NCI-H748 treated with DMSO at 0.1 percent for 48 hours (cell line): Measurements from ENCODE around the gene ULK4.

Source experiments
- DNase-seq: peaks from one replicate; lab custom pipeline; 2025; lab: John Stamatoyannopoulos, UW

ULK4 gene

DNA sequence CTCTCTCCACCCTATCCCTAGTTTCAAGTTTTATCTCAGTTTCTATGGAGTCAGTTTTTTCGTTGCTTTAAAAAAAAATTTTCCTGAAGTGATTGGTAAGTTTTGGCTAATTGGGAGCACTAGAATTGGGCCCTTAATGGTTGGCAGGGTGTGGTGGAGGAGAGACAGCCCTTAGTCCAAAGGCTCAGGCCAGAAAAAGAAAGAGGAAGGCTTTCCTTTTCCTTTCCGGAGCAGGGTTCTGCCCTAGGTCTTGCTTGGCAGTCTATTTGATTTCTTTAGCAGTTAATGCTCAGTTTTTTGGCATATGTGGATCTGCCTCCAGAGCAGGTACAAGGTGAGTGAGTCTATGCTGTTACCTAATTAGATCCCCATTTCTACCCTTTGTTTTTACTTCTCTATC is 739.9 kb downstream of the ULK4 start:
- DNase-seq, result no peak

- no peak for DNase-seq
Measured at GRCh38 chr3:41220906-41221677, 740.8 kb downstream of the ULK4 start.

- no peak for DNase-seq
Measured at GRCh38 chr3:41219424-41219823, 742.5 kb downstream of the ULK4 start.

- DNase-seq, result no peak
Measured at GRCh38 chr3:41216993-41217392, 744.9 kb downstream of the ULK4 start.

DNA sequence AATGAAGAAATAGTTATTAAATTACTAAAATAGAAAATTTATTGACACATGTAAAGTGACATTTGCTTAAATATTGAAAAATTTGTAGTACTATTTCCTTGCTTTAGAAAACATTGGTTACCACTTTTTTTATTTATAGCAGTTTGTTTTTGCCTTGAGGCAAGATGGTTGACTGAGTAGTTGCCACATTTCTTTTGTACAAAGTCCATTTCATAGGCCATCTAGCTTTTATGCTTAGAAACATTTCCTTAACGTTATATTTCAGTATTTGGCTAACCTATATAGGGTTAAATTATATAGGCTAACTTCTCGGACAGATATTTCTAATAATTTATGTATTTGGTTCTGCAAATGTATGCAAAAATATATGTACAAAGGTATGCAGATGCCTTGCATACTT is 745.5 kb downstream of the ULK4 start:
- DNase-seq, result no peak

GRCh38 chr3:41213588-41213987 is 748.3 kb downstream of the ULK4 start:
- no peak for DNase-seq

GRCh38 chr3:41212088-41212487 is 749.8 kb downstream of the ULK4 start:
- DNase-seq, result no peak

DNA sequence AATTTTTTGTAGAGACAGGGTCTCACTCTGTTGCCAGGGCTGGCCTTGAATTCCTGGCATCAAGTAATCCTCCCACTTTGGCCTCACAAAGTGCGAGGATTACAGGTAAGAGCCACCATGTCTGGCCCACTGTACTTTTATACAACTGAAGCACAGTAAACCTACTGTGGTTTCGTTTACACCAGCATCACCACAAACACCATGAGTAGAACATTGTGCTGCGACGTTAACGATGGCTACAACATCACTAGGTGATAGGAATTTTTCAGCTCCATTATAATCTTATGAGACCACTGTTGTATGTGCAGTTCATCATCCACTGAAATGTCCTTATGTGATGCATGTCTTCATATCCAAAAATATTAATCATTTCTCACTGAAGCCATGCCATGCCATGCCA is 750.9 kb downstream of the ULK4 start:
- DNase-seq, result no peak

DNA sequence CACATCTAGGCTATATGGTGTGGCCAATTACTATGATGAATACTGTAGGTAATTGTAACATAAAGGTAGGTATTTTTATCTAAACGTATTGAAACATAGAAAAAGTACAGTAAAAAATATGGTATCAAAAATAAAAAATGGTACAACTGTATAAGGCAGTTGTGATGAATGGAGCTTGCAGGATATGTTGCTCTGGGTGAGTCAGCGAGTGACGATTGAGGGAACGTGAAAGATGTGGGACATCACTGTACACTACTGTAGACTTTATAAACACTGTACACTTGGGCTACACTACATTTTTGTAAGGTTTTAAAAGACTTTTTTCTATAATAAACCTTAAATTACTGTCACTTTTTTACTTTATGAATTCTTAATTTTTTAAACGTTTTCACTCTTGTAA is 752.3 kb downstream of the ULK4 start:
- no peak for DNase-seq

DNA sequence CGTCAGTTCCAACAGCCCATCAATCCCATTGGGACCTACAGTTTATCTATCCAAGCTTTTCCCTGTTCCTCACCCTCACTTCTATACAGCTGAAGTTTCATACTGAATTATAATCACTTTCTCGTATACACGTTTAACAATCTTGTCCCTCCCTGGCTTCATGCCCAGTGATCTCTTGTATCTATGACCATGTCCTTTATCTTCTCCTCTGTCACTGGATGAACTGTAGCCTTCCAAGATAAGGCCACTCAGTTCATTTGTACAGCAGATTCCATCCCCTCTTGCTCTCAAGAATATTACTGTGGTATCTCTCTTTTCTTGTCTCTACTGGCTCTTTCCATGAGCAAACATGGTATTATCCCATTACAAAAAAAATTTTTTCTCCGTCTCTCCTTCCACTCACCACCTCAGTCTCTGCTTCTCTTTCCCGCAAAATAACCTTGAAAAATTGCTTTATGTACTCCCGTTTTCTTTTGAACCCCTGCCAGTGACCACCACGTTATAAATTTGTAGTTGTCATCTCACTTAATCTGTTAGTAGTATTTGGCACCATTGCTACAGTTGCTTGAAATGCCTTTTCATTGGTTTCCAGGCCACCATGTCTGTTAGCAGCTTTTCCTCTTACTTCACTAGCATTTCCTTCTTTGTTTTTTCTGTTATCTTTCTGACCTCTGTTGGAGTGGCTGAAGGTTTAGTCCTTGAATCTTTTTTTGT is 753.2 kb downstream of the ULK4 start:
- no peak for DNase-seq

DNA sequence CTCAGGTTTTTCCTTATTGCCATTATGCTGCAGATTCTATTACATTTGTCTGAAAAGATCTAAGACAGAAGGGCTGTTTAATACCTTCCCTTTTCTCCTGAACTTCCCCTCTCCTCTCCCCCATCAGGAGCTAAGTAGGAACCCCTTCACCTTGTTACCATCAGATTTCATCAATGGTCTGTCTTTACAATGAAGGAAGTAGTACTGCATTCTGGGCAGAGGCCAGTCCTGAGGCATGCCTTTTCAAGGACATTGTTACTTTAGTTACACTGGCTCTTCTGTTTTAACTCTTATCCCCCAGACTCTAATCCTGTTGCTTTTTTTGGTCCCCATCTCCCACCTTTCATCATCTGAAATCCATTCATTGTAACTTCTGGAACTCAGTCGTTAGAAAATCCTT is 754.5 kb downstream of the ULK4 start:
- no peak for DNase-seq

DNA sequence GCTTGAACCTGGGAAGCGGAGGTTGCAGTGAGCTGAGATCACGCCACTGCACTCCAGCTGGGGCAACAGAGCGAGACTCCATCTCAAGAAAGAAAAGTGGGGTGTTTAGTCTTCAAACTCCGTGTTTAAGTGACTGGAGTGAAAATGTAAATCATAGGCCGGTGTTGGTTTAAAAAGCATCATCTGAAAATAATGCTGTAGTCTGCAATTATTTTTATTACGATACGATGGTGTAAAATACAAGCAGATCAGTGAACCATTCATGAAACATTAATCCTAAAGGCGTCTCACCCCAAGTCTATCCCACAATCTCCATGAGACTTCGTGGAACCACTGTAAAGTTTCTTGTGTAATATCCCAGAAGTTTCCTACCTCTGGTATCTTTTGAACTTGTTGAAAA is 756.3 kb downstream of the ULK4 start:
- no peak for DNase-seq

DNA sequence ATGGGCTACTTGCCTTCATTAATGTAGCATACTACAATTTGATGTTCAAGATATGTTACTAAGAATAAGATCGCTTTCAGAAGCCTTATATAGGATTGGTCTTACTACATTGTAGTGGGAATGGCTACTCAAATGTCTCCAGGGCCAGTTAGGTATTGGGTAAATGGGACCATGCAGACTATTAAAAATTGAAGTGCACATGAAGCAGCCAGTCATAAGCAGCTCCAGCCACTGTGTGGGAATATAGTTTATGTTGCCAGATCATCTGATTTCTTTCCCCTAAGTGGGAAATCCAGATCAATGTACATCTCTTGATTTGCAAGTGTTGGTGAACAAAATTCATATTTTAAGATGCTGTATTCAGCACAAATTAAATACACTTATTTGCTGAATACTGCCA is 757.5 kb downstream of the ULK4 start:
- no peak for DNase-seq

DNA sequence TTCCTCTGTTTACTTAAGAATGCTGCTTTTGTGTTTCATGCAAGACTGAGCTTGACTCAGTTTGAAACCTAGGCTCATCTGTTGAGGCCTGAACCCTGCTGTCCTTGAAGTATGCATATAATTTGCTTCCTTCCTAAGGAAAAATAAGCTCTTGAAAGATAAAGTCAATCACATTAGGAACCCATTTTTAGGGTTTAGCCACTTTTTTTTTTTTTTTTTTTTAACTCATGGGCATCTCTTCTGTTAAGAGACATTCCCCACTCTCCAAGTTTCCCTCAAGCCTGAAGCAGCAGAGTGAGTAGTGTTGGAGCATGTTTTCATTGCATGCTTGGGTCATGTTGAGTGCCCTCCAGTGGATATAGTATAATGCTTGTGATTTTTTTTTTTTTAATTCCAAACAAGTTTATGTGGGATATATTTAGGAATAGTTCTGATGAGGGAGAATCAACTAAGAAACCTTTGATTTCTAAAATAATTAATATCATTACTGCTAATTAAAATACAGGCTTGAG is 759.0 kb downstream of the ULK4 start:
- no peak for DNase-seq

DNA sequence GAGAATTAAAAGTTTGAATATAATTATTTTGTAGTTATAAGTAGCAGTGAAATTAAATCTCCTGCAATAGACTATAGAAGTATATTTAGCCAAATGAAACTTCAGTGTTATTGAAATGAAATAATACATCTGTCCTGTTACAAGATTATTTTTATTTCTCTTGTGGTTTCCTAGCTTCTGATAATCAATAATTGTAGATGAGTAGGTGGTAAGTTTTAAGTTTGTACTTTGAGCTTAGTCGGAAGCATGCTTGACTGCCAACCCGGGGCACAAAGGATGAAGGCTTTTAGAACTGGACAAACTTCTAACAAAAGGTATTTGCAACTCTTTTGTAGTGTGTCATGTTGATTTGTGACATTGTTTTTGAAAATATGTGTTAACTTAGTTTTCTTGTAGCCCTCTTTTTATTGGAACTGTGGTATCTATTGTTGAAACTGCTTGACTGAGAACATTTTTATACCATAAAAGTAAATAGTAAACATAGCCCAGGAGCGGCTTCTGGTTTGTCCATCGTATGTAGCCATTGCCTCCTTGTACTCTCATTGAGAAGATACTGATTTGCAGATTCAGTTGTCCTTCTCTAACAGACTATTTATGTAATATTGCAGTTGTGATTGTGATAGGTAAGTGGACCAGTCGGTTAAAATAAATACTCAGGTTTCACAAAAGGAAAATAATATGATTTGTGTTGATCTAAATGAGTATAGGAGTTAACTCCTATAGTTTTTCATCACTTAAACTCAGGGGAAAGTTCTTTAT is 759.6 kb downstream of the ULK4 start:
- no peak for DNase-seq

GRCh38 chr3:41200669-41201021 is 761.3 kb downstream of the ULK4 start:
- no peak for DNase-seq

GRCh38 chr3:41199866-41200668 is 761.8 kb downstream of the ULK4 start:
- DNase-seq, result peak; percentile 18

GRCh38 chr3:41198950-41199865 is 762.7 kb downstream of the ULK4 start, which contains the start of gene CTNNB1:
Gene CTNNB1 (plus strand): TSS chr3:41199505. CDS start chr3:41224069, 24,564 bp downstream.
- DNase-seq, result peak; percentile 57

GRCh38 chr3:41198526-41198925 is 763.4 kb downstream of the ULK4 start:
- DNase-seq, result peak; percentile 11

DNA sequence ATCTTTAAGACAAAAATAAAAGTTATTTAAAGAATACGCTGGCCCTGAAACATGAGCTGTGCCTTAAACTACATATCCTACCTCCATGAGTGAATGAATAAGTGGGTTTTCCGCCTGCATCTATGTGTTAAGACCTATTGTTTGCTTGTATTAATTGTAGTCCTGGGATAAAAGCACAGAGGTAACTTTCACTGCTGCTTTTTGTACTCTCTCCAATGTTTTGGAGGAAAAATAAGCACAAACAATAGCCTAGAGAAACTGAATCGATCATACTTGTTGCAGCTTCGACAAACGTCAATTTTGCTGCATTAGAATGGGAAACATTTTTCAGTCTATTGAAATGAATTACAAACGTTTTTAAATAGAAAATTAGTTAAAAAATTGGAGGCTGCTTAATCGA is 763.9 kb downstream of the ULK4 start:
- DNase-seq, result no peak
